H1 (cell line): ENCODE data around the gene DCANP1. TPM values are rescaled to one million over a fixed set of nuclear protein-coding genes. Genes with fewer than 3 reads are reported as not detected.

Source experiments
- CTCF ChIA-PET: fragments of 300-600 bp; sonication (Branson Sonifier 250); formaldehyde crosslinking; loops from one replicate; lab custom pipeline; 2021; ENCODE audit not compliant: partially characterized antibody; lab: Charles Lee
- POLR2A ChIA-PET: fragments of 300-600 bp; sonication (Branson Sonifier 250); formaldehyde crosslinking; loops from one replicate; lab custom pipeline; 2021; ENCODE audit warnings: inconsistent platforms; ENCODE audit not compliant: partially characterized antibody; lab: Charles Lee
- DNase-seq, 2 experiments: peaks; one replicate each; pipeline versions ENCODE4 v3.0.0 to v3.0.0-alpha.2; 2010 to 2022; ENCODE audit warnings: low spot score in 2 of 2, low read depth in 1 of 2, mixed read lengths in 1 of 2
- FAIRE-seq: peaks from 2 replicates; lab custom pipeline; 2011; peaks lifted over from hg19 to GRCh38; lab: Jason Lieb, UNC
- H2AFZ ChIP-seq: 2 replicates; pipeline ENCODE4 v1.8.1; 2012; ENCODE audit warnings: low read length, inconsistent platforms
- H2AK5ac ChIP-seq: 2 replicates; pipeline ENCODE4 v1.6.1; 2013; ENCODE audit warnings: low read depth, low read length
- H2BK120ac ChIP-seq: replicated peaks from 2 replicates; pipeline ENCODE3; 2013; ENCODE audit warnings: low read depth, low read length, inconsistent platforms
- H2BK12ac ChIP-seq: 2 replicates; pipeline ENCODE4 v1.6.1; 2013; ENCODE audit warnings: low read depth, low read length
- H2BK15ac ChIP-seq: 2 replicates; pipeline ENCODE4 v1.6.1; 2013; ENCODE audit warnings: low read length
- H2BK20ac ChIP-seq: 2 replicates; pipeline ENCODE4 v1.6.1; 2013; ENCODE audit warnings: low read length
- H2BK5ac ChIP-seq: 2 replicates; pipeline ENCODE4 v1.6.1; 2013; ENCODE audit warnings: low read depth, low read length
- H3K14ac ChIP-seq: 2 replicates; pipeline ENCODE4 v1.6.1; 2013; ENCODE audit warnings: inconsistent platforms; ENCODE audit not compliant: insufficient read length
- H3K18ac ChIP-seq: 2 replicates; pipeline ENCODE4 v1.6.1; 2013; ENCODE audit warnings: low read length; ENCODE audit errors: extremely low read depth
- H3K23ac ChIP-seq: 2 replicates; pipeline ENCODE4 v1.6.1; 2013; ENCODE audit warnings: inconsistent platforms; ENCODE audit not compliant: insufficient read length
- H3K23me2 ChIP-seq: 2 replicates; pipeline ENCODE4 v1.6.1; 2013; ENCODE audit warnings: low read depth, low read length
- H3K27ac ChIP-seq: 2 replicates; pipeline ENCODE4 v1.6.1; 2011; ENCODE audit warnings: low read depth, low read length, inconsistent platforms
- H3K27me3 ChIP-seq, 4 experiments: replicated peaks in 1 of 4; 1 replicate in 1 of 4; 2 replicates in 3 of 4; pipeline versions ENCODE4 v1.6.1 to v1.8.1; 2011 to 2013; ENCODE audit warnings: low read length in 3 of 4, mild to moderate bottlenecking in 3 of 4, inconsistent platforms in 2 of 4, mixed read lengths in 2 of 4, moderate library complexity in 1 of 4; ENCODE audit not compliant: control insufficient read depth in 3 of 4, insufficient read depth in 3 of 4; ENCODE audit errors: extremely low read depth in 1 of 4
- H3K36me3 ChIP-seq, 4 experiments: 2 replicates each; pipeline versions ENCODE4 v1.6.1 to v1.8.1; 2011 to 2013; ENCODE audit warnings: mild to moderate bottlenecking in 4 of 4, low read length in 3 of 4, moderate library complexity in 2 of 4, control low read depth in 1 of 4, inconsistent platforms in 1 of 4; ENCODE audit not compliant: insufficient read depth in 4 of 4, control insufficient read depth in 2 of 4
- H3K4ac ChIP-seq: replicated peaks from 2 replicates; pipeline ENCODE3; 2013; ENCODE audit warnings: low read length, low read depth, mixed read lengths, inconsistent platforms; ENCODE audit not compliant: insufficient read length
- H3K4me1 ChIP-seq, 4 experiments: replicated peaks in 1 of 4; 1 replicate in 1 of 4; 2 replicates in 3 of 4; pipeline versions ENCODE4 v1.6.1 to v1.8.1; 2011 to 2013; ENCODE audit warnings: low read length in 3 of 4, inconsistent platforms in 2 of 4, mixed read lengths in 1 of 4; ENCODE audit not compliant: insufficient read depth in 4 of 4, control insufficient read depth in 3 of 4
- H3K4me2 ChIP-seq, 2 experiments: 2 replicates each; pipeline versions ENCODE4 v1.6.1 to v1.8.1; 2011 to 2013; ENCODE audit warnings: low read depth in 2 of 2, low read length in 2 of 2, control low read depth in 1 of 2, inconsistent platforms in 1 of 2, mild to moderate bottlenecking in 1 of 2; ENCODE audit not compliant: insufficient read depth in 1 of 2
- H3K4me3 ChIP-seq, 4 experiments: fragments of 200-600, 300-600 bp in 1 of 4; sonication (generic), shearing (Covaris generic), sonication (Bioruptor Twin) in 1 of 4; 2 replicates each; pipeline versions ENCODE4 v1.5.1 to v1.8.1; 2011 to 2016; ENCODE audit warnings: low read length in 4 of 4, low read depth in 3 of 4, control low read depth in 2 of 4, inconsistent platforms in 2 of 4, mild to moderate bottlenecking in 2 of 4, mixed read lengths in 1 of 4, moderate library complexity in 1 of 4; ENCODE audit not compliant: insufficient read depth in 2 of 4; ENCODE audit errors: extremely low read depth in 1 of 4
- H3K56ac ChIP-seq: replicated peaks from 2 replicates; pipeline ENCODE3; 2013; ENCODE audit warnings: low read depth, mild to moderate bottlenecking, mixed read lengths, low read length, inconsistent platforms; ENCODE audit not compliant: insufficient read length
- H3K79me1 ChIP-seq: 2 replicates; pipeline ENCODE4 v1.6.1; 2013; ENCODE audit warnings: low read depth, low read length, control low read depth
- H3K79me2 ChIP-seq, 2 experiments: 2 replicates each; pipeline versions ENCODE4 v1.6.1 to v1.8.1; 2012 to 2013; ENCODE audit warnings: low read length in 2 of 2, mild to moderate bottlenecking in 2 of 2, inconsistent platforms in 1 of 2; ENCODE audit not compliant: insufficient read depth in 2 of 2, control insufficient read depth in 1 of 2
- H3K9ac ChIP-seq, 4 experiments: replicated peaks in 1 of 4; 1 replicate in 1 of 4; 2 replicates in 3 of 4; pipeline versions ENCODE4 v1.6.1 to v1.8.1; 2011 to 2013; ENCODE audit warnings: low read depth in 3 of 4, low read length in 3 of 4, control low read depth in 2 of 4, mild to moderate bottlenecking in 2 of 4, moderate library complexity in 2 of 4, inconsistent platforms in 1 of 4; ENCODE audit errors: extremely low read depth in 1 of 4
- H3K9me3 ChIP-seq, 2 experiments: 2 replicates each; pipeline versions ENCODE4 v1.6.1 to v1.8.1; 2012 to 2013; ENCODE audit warnings: mild to moderate bottlenecking in 2 of 2, moderate library complexity in 2 of 2, control low read depth in 1 of 2, inconsistent platforms in 1 of 2, low read depth in 1 of 2, low read length in 1 of 2, mixed read lengths in 1 of 2; ENCODE audit not compliant: insufficient read depth in 2 of 2
- H4K20me1 ChIP-seq, 2 experiments: replicated peaks in 1 of 2; 2 replicates each; pipeline versions ENCODE3 to v1.8.1; 2011 to 2013; ENCODE audit warnings: inconsistent platforms in 2 of 2, low read length in 2 of 2, mild to moderate bottlenecking in 1 of 2; ENCODE audit not compliant: insufficient read depth in 2 of 2, control insufficient read depth in 1 of 2
- H4K5ac ChIP-seq: 2 replicates; pipeline ENCODE4 v1.6.1; 2013; ENCODE audit warnings: low read length, low read depth, mixed read lengths, inconsistent platforms; ENCODE audit not compliant: insufficient read length
- H4K8ac ChIP-seq: 2 replicates; pipeline ENCODE4 v1.8.0; 2013; ENCODE audit warnings: mild to moderate bottlenecking, moderate library complexity, low read length, inconsistent platforms; ENCODE audit not compliant: insufficient read depth; ENCODE audit errors: extremely low read depth
- H4K91ac ChIP-seq: replicated peaks from 2 replicates; pipeline ENCODE3; 2013; ENCODE audit warnings: low read length, mixed read lengths, inconsistent platforms; ENCODE audit not compliant: insufficient read length
- BACH1 ChIP-seq: IDR thresholded peaks from 2 replicates; pipeline ENCODE4 v1.6.1; 2012; ENCODE audit warnings: low read length, improper control_type of control experiment
- CREB1 ChIP-seq: IDR thresholded peaks from 2 replicates; pipeline ENCODE4 v1.6.1; 2012; ENCODE audit warnings: inconsistent platforms
- HDAC2 ChIP-seq, 2 experiments: fragments of 300-600 bp in 1 of 2; sonication (generic) in 1 of 2; IDR thresholded peaks; 2 replicates each; pipeline ENCODE4 v1.6.1; 2011 to 2012; ENCODE audit warnings: low read depth in 2 of 2, low read length in 2 of 2, mild to moderate bottlenecking in 2 of 2, moderate library complexity in 2 of 2, borderline replicate concordance in 1 of 2, inconsistent platforms in 1 of 2
- RXRA ChIP-seq: IDR thresholded peaks from 2 replicates; pipeline ENCODE4 v1.6.1; 2011; ENCODE audit warnings: low read depth, mild to moderate bottlenecking, low read length, moderate library complexity; ENCODE audit not compliant: insufficient read depth
- SP1 ChIP-seq: IDR thresholded peaks from 2 replicates; pipeline ENCODE4 v1.6.1; 2011; ENCODE audit warnings: low read depth, low read length
- SP4 ChIP-seq: IDR thresholded peaks from 2 replicates; pipeline ENCODE4 v1.6.1; 2012; ENCODE audit warnings: low read length, inconsistent platforms
- WGBS, 2 experiments: shearing (Covaris generic) in 1 of 2; methylation state at CpG; one replicate each; pipeline versions ENCODE4 v1.1.6 to v1.1.7; 2013 to 2015; ENCODE audit warnings: low lambda C conversion rate in 2 of 2, mixed read lengths in 2 of 2, inconsistent platforms in 1 of 2, low coverage in 1 of 2, missing lambda C conversion rate in 1 of 2; ENCODE audit not compliant: insufficient replicate concordance in 2 of 2, insufficient coverage in 1 of 2, insufficient read length in 1 of 2; ENCODE audit errors: extremely low coverage in 1 of 2, missing lambda C conversion rate in 1 of 2; 5-methylcytosine and 5-hydroxymethylcytosine counted together
- polyA plus RNA-seq, 7 experiments: library from polyadenylated mRNA; depleted of rRNA in 3 of 7; stranded (reverse) in 5 of 7; unstranded in 2 of 7; fragments of >200 nt in 5 of 7; fragments of 200-250 nt in 2 of 7; gene quantifications; 1 replicate in 5 of 7; 2 replicates in 1 of 7; 4 replicates in 1 of 7; pipeline versions ENCODE4 v1.2.1 to v1.2.3, GENCODE V29; 2011 to 2013; ENCODE audit warnings: missing spikeins in 2 of 7, mixed read lengths in 2 of 7
- total RNA-seq: library from RNA; stranded (reverse); fragmentation: NEBNext Ultra II Directional; extraction: Animal tissue kit (Norgen Biotek cat#: 25700); gene quantifications from 2 replicates; pipeline ENCODE4 v1.2.1, GENCODE V29; 2021
- TF ChIP-seq, protein P1 (sequence below): IDR thresholded peaks from 2 replicates; pipeline ENCODE4 v1.6.1; 2012; ENCODE audit warnings: inconsistent platforms

DCANP1 gene
- total and polyA plus RNA-seq, 2 of the 8 experiments (the other 6 are each of a cell fraction or from before 2014, with no cell fraction given) = not detected

DNA sequence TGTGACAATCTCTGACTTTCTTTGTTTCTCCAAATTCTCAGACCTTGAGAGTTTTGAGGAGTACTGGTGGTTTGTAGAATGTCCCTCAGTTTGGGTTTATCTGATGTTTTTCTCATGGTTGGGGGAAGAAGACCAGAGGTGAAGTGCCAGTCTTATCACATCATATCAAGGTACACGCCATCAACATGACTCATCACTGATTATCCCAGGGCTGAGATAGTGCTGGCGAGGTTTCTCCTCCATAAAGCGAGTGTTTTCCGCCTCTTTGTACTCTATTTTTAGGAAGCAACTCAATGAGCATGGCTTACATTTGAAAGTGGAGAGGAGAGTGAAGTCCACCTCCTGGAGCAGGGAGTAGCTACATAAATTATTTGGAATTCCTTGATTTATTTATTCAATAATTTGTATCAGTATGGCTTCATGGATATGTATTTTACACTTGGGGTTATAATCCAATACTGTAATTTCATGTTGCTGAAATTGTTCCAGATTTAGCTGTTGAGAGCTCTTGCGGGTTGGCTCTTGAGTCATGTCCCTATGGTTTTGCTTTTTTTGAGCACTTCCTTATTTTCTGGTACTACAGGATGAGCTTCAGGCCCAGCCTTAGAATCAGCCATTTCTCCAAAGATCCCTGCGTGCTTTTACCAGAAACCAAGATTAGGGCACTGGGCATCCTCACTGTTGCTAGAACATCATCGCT lies 23.9 kb downstream of the DCANP1 start:
- no peaks in the 10 kb centered on the region for H3K27me3 ChIP-seq
- no peak overlapping the region for H3K27ac ChIP-seq
- ChIA-PET POLR2A (interaction anchor here (0.8 kb wide), 1 partner anchor 12 kb away, joined by 3 read pairs; no protein-coding TSS in a partner anchor), CTCF (interaction anchor here (0.7 to 5.2 kb wide), 7 partner anchors 11 to 98 kb away, joined by 3 to 62 read pairs (median 4); no protein-coding TSS in a partner anchor)
- no peak overlapping the region for H4K5ac ChIP-seq
- H3K18ac ChIP-seq = no peak overlapping the region
- H2AFZ ChIP-seq = no peak overlapping the region
- TF ChIP-seq SP1 = no peak
- TF ChIP-seq SP4 = no peak
- TF ChIP-seq, protein P1, sequence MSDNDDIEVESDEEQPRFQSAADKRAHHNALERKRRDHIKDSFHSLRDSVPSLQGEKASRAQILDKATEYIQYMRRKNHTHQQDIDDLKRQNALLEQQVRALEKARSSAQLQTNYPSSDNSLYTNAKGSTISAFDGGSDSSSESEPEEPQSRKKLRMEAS = no peak
- TF ChIP-seq HDAC2 (IDR thresholded peaks at IDR 0.05; ENCODE audit: borderline replicate concordance in 1 of 2, low read depth in 2 of 2, low read length in 2 of 2) = no peak
- TF ChIP-seq RXRA = no peak
- TF ChIP-seq BACH1 = no peak
- TF ChIP-seq CREB1 = no peak
- no peak overlapping the region for H4K8ac ChIP-seq
- no peaks in the 10 kb centered on the region for H3K36me3 ChIP-seq
- H4K20me1 ChIP-seq = no peaks in the 10 kb centered on the region
- H4K91ac ChIP-seq = no peak overlapping the region
- no peak overlapping the region for H3K4ac ChIP-seq
- H3K4me2 ChIP-seq = no peak overlapping the region
- WGBS, 2 experiments = 90% methylated on average over 7 of the region's 7 CpGs; no CpG with 5 or more reads in 1 of the 2 experiments
- H2BK20ac ChIP-seq = no peak overlapping the region
- H2BK5ac ChIP-seq = no peak overlapping the region
- no peak overlapping the region for H2AK5ac ChIP-seq
- no peaks in the 10 kb centered on the region for H3K4me1 ChIP-seq
- H3K79me2 ChIP-seq = no peaks in the 10 kb centered on the region
- H2BK15ac ChIP-seq = no peak overlapping the region
- H3K56ac ChIP-seq = no peak overlapping the region
- H3K9ac ChIP-seq = no peak overlapping the region
- H2BK12ac ChIP-seq = no peak overlapping the region
- H3K14ac ChIP-seq = no peak overlapping the region
- no peak overlapping the region for H3K4me3 ChIP-seq
- H3K79me1 ChIP-seq = no peaks in the 10 kb centered on the region
- H3K23ac ChIP-seq = no peak overlapping the region
- no peaks in the 10 kb centered on the region for H3K23me2 ChIP-seq
- FAIRE-seq (no peak), DNase-seq (no peak)
- no peak overlapping the region for H2BK120ac ChIP-seq
- no peaks in the 10 kb centered on the region; a peak in 1 of 4 replicates for H3K9me3 ChIP-seq
